GM18517 (cell line): Measurements from ENCODE around the gene PTPRH.

Experiments used
- ATAC-seq: cut with Tn5 transposase; IDR thresholded peaks from one replicate; pipeline ENCODE4 v1.9.1; 2021; ENCODE audit warnings: mild to moderate bottlenecking, moderate library complexity; ENCODE audit not compliant: unreplicated experiment

PTPRH gene

DNA sequence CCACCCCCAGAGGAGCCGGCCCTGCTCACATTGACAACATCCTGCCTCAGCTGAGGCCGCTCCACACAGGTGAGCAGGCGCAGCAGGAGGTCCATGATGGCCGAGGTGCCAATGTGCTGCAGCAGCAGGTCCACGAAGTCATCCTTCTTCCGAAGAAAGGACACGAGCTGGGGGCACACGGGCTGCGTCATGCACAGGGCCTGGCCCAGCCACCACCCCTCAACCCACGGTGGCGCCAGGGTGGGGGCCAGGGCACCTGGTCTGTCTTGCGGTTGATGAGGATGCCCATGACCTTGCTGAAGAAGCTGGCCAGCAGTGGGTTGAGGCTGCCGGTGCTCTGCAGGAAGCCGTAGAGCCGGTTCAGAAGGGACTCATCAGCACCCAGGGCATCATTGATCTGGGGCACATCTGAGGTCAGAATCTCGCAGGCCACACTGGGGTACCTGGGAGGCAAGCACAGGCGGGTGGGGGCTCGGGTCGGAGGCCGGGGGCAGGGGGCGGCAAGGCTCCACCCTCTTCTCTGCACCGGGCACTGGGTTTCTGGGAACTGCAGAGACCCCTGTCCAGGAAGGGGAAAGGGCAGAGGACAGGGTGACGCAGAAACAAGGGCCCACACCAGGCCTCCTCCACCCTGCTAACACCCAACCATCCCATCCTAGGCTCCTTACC is 36.1 kb upstream of the PTPRH start:
- ATAC-seq, result no peak

GRCh38 chr19:55244004-55244680 is 34.8 kb upstream of the PTPRH start:
- no peak for ATAC-seq

GRCh38 chr19:55242517-55242916 is 33.2 kb upstream of the PTPRH start:
- no peak for ATAC-seq

DNA sequence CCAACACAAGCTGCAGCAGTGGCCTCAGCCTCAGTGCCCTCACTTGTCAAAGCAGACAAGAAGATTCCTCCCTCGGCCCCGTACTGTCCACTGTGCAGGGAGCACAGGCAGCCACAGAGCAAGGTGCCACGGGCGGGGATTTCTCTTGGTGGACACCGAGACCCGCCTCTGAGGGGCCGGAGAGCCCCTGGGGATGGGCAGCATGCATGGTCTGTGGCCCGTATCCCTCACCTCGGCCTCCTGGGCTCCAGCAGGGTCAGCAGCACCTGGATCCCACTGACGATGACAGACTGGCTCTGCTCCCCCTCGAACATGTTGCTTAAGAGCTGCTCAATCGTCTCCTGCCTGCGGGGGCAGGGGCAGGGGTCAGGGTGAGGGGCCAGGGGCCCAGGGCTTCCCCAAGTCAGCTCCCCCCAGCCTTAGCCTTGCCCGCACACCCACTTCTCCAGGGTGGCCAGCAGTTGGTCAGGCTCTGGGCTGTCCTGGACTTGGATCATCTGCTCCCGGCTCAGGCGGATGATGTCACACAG is 32.7 kb upstream of the PTPRH start:
- ATAC-seq, result no peak

DNA sequence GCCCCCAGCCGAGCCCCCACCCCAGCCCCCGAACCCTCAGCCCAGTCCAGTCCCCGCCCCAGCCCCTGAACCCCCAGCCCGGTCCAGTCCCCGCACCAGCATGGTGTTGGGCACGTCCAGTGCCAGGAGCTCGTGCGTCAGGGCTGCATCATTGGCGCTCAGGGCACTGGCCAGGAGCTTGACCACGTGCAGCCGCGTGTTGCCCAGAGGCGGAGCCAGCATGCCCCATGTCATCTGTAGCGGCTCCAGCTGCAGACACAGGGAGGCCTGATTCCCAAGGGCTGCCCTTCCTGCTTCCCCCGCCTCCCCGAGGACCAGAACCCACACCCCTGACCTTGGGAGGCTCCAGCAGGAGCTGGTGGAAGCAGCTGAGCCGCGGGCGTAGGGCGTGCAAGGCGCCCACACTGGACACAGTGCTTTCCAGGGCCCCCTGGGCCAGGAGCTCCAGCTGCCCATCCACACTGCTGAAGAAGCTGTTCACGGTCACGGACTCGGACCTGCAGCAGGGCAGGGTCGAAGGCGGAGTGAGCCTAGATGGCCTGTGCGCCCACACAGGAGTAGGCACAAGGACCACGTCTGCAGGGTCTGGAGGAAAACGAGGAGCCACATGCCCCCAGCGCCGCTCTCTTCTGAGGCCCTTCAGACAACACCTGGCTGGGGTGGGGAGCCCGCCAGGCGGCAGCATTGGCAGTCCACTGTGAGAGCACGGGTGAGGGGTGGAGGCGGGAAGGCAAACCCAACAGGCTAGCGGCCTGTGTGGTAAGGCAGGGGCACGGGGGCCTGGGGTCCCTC is 32.0 kb upstream of the PTPRH start:
- ATAC-seq, result no peak

DNA sequence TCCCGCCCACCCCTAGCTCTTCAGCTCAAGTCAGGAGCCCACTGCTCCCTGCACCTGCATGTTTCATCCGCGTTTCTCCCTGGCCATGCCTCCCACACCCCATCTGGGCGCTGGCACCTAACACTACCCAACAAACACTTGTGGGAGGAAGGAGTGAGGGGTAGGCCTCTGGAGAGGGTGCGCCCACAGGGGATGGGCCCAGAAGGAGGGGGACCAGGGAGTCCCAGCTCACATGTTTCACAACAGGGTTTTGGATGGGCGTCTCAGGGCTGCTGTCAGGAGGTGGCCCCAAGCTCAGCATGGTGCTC is 31.4 kb upstream of the PTPRH start:
- ATAC-seq, result no peak

- ATAC-seq, result no peak
Measured at GRCh38 chr19:55239004-55239403, 29.7 kb upstream of the PTPRH start.

GRCh38 chr19:55238030-55238429 is 28.7 kb upstream of the PTPRH start:
- ATAC-seq, result no peak

DNA sequence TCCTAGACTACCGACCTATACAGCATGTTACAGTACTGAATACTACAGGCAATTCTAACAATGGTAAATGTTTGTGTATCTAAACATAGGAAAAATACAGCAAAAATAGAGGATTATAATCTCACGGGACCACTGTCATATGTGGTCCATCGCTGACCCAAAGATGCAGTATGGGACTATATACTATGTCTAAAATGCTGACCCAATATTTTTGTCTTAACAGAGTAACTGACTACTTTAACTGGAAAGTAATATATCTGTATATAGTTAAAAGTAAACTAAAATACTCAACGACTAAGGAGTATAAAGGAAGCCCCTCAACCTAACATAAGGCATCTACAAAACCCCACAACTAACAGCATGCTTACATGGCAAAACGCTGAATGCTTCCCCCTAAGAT is 23.7 kb upstream of the PTPRH start:
- ATAC-seq, result no peak

GRCh38 chr19:55232286-55232602 is 22.9 kb upstream of the PTPRH start:
- ATAC-seq, result no peak

DNA sequence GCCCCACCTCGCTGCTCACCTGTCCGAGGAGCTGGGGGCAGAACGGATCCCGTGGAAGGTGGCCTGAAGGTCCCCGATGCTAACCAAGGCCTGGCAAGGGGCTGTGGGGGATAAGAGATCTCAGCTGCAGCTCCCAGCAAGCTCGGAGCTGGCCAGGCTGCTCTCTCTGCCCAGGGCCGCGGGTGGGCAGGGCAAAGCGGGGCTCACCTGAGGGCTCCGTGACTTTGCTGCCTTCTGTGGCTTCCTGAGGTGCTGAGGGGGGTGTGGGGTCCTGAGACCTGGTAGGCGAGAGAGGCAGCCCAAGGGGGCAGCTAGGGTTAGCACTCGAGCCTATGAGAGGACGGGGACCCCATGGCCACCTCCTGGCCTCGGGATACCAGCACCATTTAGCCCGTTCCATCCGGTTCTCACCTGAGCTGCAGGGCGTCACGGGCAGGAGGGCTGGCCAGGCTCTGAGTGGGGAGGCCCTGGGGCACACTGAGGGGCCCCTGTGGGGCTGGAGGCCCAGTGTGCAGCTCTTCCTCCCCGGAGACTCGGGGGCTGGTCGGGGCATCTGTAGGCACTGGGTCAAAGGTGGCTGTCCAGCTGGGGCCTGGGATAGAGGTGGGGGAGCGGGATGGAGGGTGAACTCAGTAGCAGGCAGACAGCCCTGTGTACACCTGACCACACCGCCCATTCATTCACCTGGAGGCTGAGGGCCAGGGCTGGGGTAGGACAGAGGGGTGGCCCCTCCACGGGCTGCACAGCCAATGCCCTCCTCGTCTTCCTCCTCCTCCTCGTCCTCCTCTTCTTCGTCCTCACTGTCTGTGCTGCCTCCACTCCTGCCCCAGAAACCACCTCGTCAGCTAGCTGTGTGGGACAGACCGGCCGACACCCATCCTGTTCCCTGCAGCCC is 22.3 kb upstream of the PTPRH start:
- ATAC-seq, result no peak

DNA sequence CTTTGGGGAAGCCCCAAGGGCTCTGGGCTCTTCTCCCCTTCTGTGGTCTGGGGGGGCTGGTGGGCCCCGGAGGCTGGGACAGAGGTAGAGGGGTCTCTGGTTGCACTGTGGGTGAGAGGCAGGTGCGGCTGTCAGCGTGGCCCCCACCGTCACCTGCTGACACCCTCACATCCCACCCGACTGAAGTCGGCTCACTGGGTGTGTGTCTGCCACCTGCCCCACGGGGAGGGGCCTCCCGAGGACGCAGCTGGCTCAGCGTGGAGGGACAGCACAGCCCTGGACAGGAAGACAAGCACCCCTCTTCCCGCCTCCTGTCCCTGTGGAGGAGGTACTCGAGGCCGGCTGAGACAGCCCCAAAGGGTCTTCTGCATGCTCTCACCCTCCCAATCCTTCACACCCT is 21.5 kb upstream of the PTPRH start:
- ATAC-seq, result no peak

GRCh38 chr19:55230329-55230728 is 21.0 kb upstream of the PTPRH start:
- ATAC-seq, result no peak

- no peak for ATAC-seq
Measured at GRCh38 chr19:55229789-55230182, 20.5 kb upstream of the PTPRH start.

GRCh38 chr19:55229145-55229788 is 20.0 kb upstream of the PTPRH start:
- ATAC-seq, result no peak

- no peak for ATAC-seq
Measured at GRCh38 chr19:55228403-55229031, 19.2 kb upstream of the PTPRH start, which contains the start of gene TMEM86B. Gene TMEM86B, minus strand, starts transcription at chr19:55228763. Its CDS starts 22 bp downstream, at chr19:55228741.

- no peak for ATAC-seq
Measured at GRCh38 chr19:55228015-55228391, 18.7 kb upstream of the PTPRH start.

DNA sequence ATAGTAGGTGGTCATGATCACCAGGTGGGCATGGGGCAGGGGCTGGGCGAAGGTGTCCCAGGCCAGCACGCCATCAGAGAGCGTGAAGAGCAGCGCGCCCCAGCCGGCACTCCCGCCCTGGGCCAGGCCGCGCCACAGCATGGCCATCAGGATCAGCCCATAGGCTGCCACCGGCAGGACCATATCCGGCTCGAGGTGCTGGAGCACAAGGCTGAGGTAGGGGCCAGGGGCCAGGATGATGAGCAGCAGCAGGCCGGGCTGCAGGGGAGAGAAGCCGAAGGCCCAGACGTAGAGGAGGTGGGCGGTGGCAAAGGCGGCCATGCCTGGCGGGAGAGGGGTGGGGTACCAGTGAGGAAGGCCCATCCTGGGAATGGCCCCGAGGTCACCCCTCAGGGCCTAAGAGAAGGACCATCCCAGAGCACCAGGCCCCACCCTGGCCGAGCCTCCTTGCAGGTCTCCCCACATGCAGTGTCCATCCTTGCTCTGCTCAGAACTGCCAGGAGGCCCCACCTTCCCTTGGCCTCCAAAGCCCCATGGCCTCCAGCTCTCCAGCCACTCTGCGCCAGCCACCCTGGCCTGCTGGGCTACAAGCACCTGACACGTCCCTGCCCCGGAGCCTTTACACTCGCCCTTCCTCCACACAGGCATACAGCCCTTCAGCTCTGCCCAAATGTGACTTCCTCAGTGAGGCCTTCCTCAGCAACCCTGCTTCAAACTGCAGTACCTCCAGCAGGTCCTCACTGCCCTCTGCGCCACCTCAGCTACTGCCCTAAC is 18.1 kb upstream of the PTPRH start:
- no peak for ATAC-seq

- no peak for ATAC-seq
Measured at GRCh38 chr19:55226788-55227187, 17.5 kb upstream of the PTPRH start.
